Stimulated activated CD4-positive, alpha-beta T cell treated with anti-CD3 and anti-CD28 coated beads, TNF-alpha, amount 100 ng/mL, for 4 hours (primary cell): Measurements from ENCODE around the gene COMMD9.

Source experiments
- DNase-seq, 3 experiments: peaks; one replicate each; pipeline ENCODE4 v3.0.0-alpha.2; 2020; ENCODE audit warnings: low read depth in 3 of 3

The COMMD9 gene

DNA sequence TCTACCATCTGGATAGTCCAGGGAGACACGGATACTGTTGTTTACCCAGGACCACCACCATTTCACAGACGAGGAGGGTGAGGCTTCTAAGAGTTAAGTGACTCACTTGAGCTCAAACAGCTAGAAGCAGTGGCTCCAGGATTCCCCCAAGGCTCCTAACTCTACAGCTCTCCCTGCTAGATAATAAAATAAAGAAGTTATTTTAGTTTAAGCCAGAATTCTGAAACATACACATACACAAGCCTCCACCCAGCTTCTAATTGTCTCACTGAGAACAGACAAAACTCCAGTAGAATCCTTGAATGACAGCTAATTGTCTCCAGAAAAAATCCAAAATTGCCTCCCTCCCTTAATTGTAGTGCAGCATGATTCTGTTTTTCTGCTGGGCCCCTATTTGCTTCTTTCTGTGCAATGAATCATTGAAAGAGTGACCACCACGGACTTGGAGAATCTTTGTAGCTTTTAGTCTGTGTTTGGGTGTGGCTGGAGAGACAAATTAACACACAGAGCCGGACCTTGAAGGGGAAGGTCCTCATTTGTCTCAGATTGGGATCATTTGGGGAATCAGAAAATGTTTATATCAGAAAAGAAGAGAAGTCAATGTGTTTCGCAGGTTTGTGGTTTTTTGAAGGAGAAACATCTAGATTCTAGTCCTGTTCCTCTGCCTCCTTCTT is 64.9 kb downstream of the COMMD9 start:
- DNase-seq = no peak

DNA sequence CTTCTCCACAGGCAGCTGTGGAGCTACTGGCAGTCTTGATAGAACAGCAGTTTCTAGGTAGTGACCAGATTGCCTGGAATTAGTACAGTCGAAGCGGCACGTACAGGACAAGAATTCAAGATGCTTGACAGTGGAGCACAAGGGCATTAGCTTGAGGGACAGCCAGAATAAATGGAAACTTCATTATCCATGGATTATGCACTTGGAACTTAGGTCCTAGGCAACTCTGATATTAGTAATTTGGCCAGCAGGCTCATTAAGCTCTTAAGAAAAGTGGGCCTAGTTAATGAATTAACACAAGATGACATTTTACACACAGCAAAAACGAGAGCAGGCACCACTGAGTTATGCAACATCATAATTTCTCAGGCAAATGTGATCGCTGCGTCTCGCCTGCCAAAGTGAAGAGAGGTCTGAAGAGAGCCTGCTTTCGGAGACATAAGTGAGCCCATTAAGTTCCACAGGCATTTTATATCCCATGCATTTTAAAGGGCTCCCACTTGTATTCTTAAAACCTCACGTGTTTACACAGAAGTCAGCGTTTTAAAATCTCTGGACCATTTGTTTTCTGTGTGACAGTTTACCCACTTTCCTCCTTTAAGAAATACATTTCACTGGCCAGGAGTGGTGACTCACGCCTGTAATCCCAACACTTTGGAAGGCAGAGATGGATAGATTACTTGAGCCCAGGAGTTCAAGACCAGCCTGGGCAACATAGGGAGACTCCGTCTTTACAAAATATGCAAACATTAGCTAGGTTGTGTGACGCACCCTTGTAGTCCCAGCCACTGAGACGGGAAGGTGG is 66.2 kb downstream of the COMMD9 start:
- no peak for DNase-seq
